Measurements from ENCODE around the gene CHCHD3. TPM values are rescaled to one million over a fixed set of nuclear protein-coding genes. Genes with fewer than 3 reads are reported as not detected.
"Not testable (repeated sequence)": the region's sequence is repeated elsewhere in the genome, so short reads cannot be mapped to it uniquely, and the experiment has no call there.

The CHCHD3 gene
- total and polyA plus RNA-seq, 7 experiments from 2014 or later: 25.6 to 49.7 (median 38.6) TPM

DNA sequence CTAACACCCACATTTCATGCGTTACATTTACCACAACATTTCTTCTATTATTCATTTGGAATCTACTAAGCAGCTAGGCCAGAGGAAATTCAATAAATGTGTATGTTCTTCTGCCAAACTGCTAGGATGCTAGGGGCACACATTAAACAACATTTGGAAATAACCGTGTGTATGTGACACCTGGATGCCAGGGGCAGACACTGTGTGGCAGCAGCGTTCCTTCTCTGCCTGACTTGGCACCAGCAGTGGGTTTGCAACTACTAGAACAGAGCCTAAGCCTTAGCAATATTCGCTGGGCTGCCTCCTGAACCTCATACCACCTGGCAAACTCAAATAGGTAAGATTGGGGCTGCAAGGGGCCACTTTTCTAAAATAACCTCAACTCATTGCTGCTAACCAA is 182.1 kb downstream of the CHCHD3 start:
- intact Hi-C loops (cut with micrococcal nuclease): no loop called here
- POLR2A ChIA-PET: no interaction called here
- H3K4me3 ChIP-seq (ENCODE audit: low read length): no peak overlapping the region
- H3K9me3 ChIP-seq (ENCODE audit: control insufficient read depth in 2 of 3, low read length in 3 of 3): no peaks in the 10 kb centered on the region
- peaks cover 0 to 5% (median 3%) of the 10 kb centered on the region in 3 experiments for H3K36me3 ChIP-seq (ENCODE audit: control insufficient read depth in 2 of 3, insufficient read depth in 3 of 3, low read length in 3 of 3)
- Mint-ChIP-seq H3K27me3 (no peaks in the 10 kb centered on the region), H3K27ac (peak overlapping the region in 1 of 9 donors; percentile 62), H3K4me3 (no peak overlapping the region), H3K9me3 (peaks cover 0 to 8% (median 2%) of the 10 kb centered on the region in 11 donors), H3K4me1 (peaks cover 0 to 6% (median 0%) of the 10 kb centered on the region in 7 donors), H3K36me3 (peaks cover 5 to 71% (median 37%) of the 10 kb centered on the region in 5 donors)
- CTCF ChIA-PET: no interaction called here
- H3K4me1 ChIP-seq (ENCODE audit: control insufficient read depth in 2 of 2, insufficient read depth in 2 of 2, low read length in 2 of 2): no peaks in the 10 kb centered on the region
- no peak for DNase-seq
- no peaks in the 10 kb centered on the region for H3K27me3 ChIP-seq (ENCODE audit: control insufficient read depth in 2 of 2, insufficient read depth in 2 of 2, low read length in 2 of 2)
- no peak overlapping the region for H3K27ac ChIP-seq (ENCODE audit: low read depth, low read length)
- ATAC-seq: no peak

GRCh38 chr7:132898641-132899175 is 183.2 kb downstream of the CHCHD3 start:
- not testable (repeated sequence) for H3K27ac Mint-ChIP-seq

DNA sequence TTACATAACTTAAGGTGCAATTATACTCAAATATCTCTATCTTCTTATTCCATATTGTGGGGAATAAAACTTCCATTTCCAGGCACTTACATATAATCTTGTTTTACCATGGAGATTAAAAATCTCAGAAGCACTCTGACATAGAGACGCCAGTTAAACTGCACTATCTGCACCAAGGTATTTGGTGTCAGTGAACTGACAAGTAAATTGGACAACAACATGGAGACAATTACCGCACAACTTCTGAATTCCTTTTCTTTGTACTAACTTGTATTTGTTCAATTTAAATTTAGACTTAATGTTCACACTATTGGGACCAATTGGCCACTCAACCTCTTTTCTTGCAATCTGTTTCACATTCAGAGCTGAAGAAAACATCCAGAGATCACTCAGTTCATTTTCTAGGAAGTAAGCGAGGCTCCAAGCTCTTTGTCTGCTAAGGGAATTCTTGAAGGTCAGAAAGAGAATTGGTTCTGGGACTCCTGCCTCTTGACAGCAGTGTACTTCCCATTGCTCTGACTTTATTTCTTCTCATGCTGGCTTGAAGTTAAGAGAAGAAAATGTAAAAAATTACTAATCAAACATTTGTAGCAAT is 184.7 kb downstream of the CHCHD3 start:
- ChIA-PET POLR2A (no interaction called here), CTCF (no interaction called here)
- DNase-seq: no peak
- ATAC-seq: no peak
- Mint-ChIP-seq H3K9me3 (peaks cover 0 to 10% (median 0%) of the 10 kb centered on the region in 11 donors), H3K4me3 (no peak overlapping the region), H3K36me3 (peaks cover 5 to 68% (median 28%) of the 10 kb centered on the region in 5 donors), H3K27me3 (no peaks in the 10 kb centered on the region), H3K27ac (no peak overlapping the region), H3K4me1 (peaks cover 0 to 6% (median 0%) of the 10 kb centered on the region in 7 donors)
- intact Hi-C loops (cut with micrococcal nuclease): no loop called here
- Histone ChIP-seq H3K4me1 (ENCODE audit: control insufficient read depth in 2 of 2, insufficient read depth in 2 of 2, low read length in 2 of 2) (no peaks in the 10 kb centered on the region), H3K27me3 (ENCODE audit: control insufficient read depth in 2 of 2, insufficient read depth in 2 of 2, low read length in 2 of 2) (no peaks in the 10 kb centered on the region), H3K4me3 (ENCODE audit: low read length) (no peak overlapping the region), H3K36me3 (ENCODE audit: control insufficient read depth in 2 of 3, insufficient read depth in 3 of 3, low read length in 3 of 3) (peaks cover 0 to 3% (median 0%) of the 10 kb centered on the region in 3 experiments), H3K27ac (ENCODE audit: low read depth, low read length) (no peak overlapping the region), H3K9me3 (ENCODE audit: control insufficient read depth in 2 of 3, low read length in 3 of 3) (no peaks in the 10 kb centered on the region)

More at GRCh38 chr7:132898641-132899175, 183.2 kb downstream of the CHCHD3 start:
- intact Hi-C loops (cut with micrococcal nuclease); H3K27me3 ChIP-seq (ENCODE audit: control insufficient read depth in 2 of 2, insufficient read depth in 2 of 2, low read length in 2 of 2); H3K36me3 ChIP-seq (ENCODE audit: control insufficient read depth in 2 of 3, insufficient read depth in 3 of 3, low read length in 3 of 3); H3K27me3 Mint-ChIP-seq; H3K4me1 ChIP-seq (ENCODE audit: control insufficient read depth in 2 of 2, insufficient read depth in 2 of 2, low read length in 2 of 2); ATAC-seq; H3K4me3 ChIP-seq (ENCODE audit: low read length); H3K4me1 Mint-ChIP-seq; DNase-seq; CTCF ChIA-PET; H3K27ac ChIP-seq (ENCODE audit: low read depth, low read length); H3K4me3 Mint-ChIP-seq; POLR2A ChIA-PET; H3K9me3 ChIP-seq (ENCODE audit: control insufficient read depth in 2 of 3, low read length in 3 of 3): not testable (repeated sequence)
- H3K36me3 Mint-ChIP-seq: peaks cover 5 to 72% (median 32%) of the 10 kb centered on the region in 5 donors
- H3K9me3 Mint-ChIP-seq: peaks cover 0 to 14% (median 2%) of the 10 kb centered on the region in 11 donors

- no peak overlapping the region for H3K4me3 ChIP-seq (ENCODE audit: low read length)
- peaks cover 5 to 65% (median 33%) of the 10 kb centered on the region in 5 donors for H3K36me3 Mint-ChIP-seq
Observed at GRCh38 chr7:132895231-132895630, 186.7 kb downstream of the CHCHD3 start.

GRCh38 chr7:132893560-132893959 is 188.3 kb downstream of the CHCHD3 start:
- DNase-seq (no peak), ATAC-seq (no peak)
- Histone ChIP-seq H3K27me3 (ENCODE audit: control insufficient read depth in 2 of 2, insufficient read depth in 2 of 2, low read length in 2 of 2) (no peaks in the 10 kb centered on the region), H3K9me3 (ENCODE audit: control insufficient read depth in 2 of 3, low read length in 3 of 3) (no peaks in the 10 kb centered on the region), H3K4me3 (ENCODE audit: low read length) (no peak overlapping the region), H3K27ac (ENCODE audit: low read depth, low read length) (no peak overlapping the region), H3K36me3 (ENCODE audit: control insufficient read depth in 2 of 3, insufficient read depth in 3 of 3, low read length in 3 of 3) (no peaks in the 10 kb centered on the region), H3K4me1 (ENCODE audit: control insufficient read depth in 2 of 2, insufficient read depth in 2 of 2, low read length in 2 of 2) (no peaks in the 10 kb centered on the region)
- intact Hi-C loops (cut with micrococcal nuclease): no loop called here
- peaks cover 0 to 10% (median 0%) of the 10 kb centered on the region in 11 donors for H3K9me3 Mint-ChIP-seq
- H3K4me3 Mint-ChIP-seq: no peak overlapping the region
- H3K27me3 Mint-ChIP-seq: no peaks in the 10 kb centered on the region
- peaks cover 0 to 12% (median 1%) of the 10 kb centered on the region in 7 donors for H3K4me1 Mint-ChIP-seq
- CTCF ChIA-PET: no interaction called here
- POLR2A ChIA-PET: no interaction called here
- no peak overlapping the region for H3K27ac Mint-ChIP-seq
- H3K36me3 Mint-ChIP-seq: peaks cover 5 to 60% (median 22%) of the 10 kb centered on the region in 5 donors

More at GRCh38 chr7:132895231-132895630, 186.7 kb downstream of the CHCHD3 start:
- Mint-ChIP-seq H3K27me3 (no peaks in the 10 kb centered on the region), H3K27ac (no peak overlapping the region), H3K4me1 (peaks cover 0 to 7% (median 0%) of the 10 kb centered on the region in 7 donors), H3K4me3 (no peak overlapping the region), H3K9me3 (peaks cover 0 to 10% (median 0%) of the 10 kb centered on the region in 11 donors)
- Histone ChIP-seq H3K9me3 (ENCODE audit: control insufficient read depth in 2 of 3, low read length in 3 of 3) (no peaks in the 10 kb centered on the region), H3K27ac (ENCODE audit: low read depth, low read length) (no peak overlapping the region), H3K4me1 (ENCODE audit: control insufficient read depth in 2 of 2, insufficient read depth in 2 of 2, low read length in 2 of 2) (no peaks in the 10 kb centered on the region), H3K36me3 (ENCODE audit: control insufficient read depth in 2 of 3, insufficient read depth in 3 of 3, low read length in 3 of 3) (peaks cover 0 to 3% (median 0%) of the 10 kb centered on the region in 3 experiments), H3K27me3 (ENCODE audit: control insufficient read depth in 2 of 2, insufficient read depth in 2 of 2, low read length in 2 of 2) (no peaks in the 10 kb centered on the region)
- ChIA-PET POLR2A (no interaction called here), CTCF (no interaction called here)
- intact Hi-C loops (cut with micrococcal nuclease): no loop called here
- no peak for DNase-seq
- ATAC-seq: no peak

- H3K36me3 Mint-ChIP-seq: peaks cover 5 to 57% (median 22%) of the 10 kb centered on the region in 5 donors
- H3K4me3 Mint-ChIP-seq; POLR2A ChIA-PET; H3K27me3 ChIP-seq (ENCODE audit: control insufficient read depth in 2 of 2, insufficient read depth in 2 of 2, low read length in 2 of 2); H3K27ac ChIP-seq (ENCODE audit: low read depth, low read length); H3K27me3 Mint-ChIP-seq; H3K4me3 ChIP-seq (ENCODE audit: low read length); H3K27ac Mint-ChIP-seq; DNase-seq; CTCF ChIA-PET; intact Hi-C loops (cut with micrococcal nuclease); ATAC-seq; H3K9me3 ChIP-seq (ENCODE audit: control insufficient read depth in 2 of 3, low read length in 3 of 3); H3K36me3 ChIP-seq (ENCODE audit: control insufficient read depth in 2 of 3, insufficient read depth in 3 of 3, low read length in 3 of 3); H3K4me1 ChIP-seq (ENCODE audit: control insufficient read depth in 2 of 2, insufficient read depth in 2 of 2, low read length in 2 of 2): not testable (repeated sequence)
- peaks cover 0 to 12% (median 1%) of the 10 kb centered on the region in 7 donors for H3K4me1 Mint-ChIP-seq
- peaks cover 0 to 10% (median 0%) of the 10 kb centered on the region in 11 donors for H3K9me3 Mint-ChIP-seq
Observed at GRCh38 chr7:132892744-132893143, 189.1 kb downstream of the CHCHD3 start.

GRCh38 chr7:132891554-132891953 is 190.3 kb downstream of the CHCHD3 start:
- H3K4me1 Mint-ChIP-seq: peaks cover 0 to 12% (median 4%) of the 10 kb centered on the region in 7 donors
- H3K27me3 Mint-ChIP-seq: no peaks in the 10 kb centered on the region
- H3K4me3 ChIP-seq (ENCODE audit: low read length): no peak overlapping the region
- H3K27ac ChIP-seq (ENCODE audit: low read depth, low read length): no peak overlapping the region
- no peaks in the 10 kb centered on the region for H3K36me3 ChIP-seq (ENCODE audit: control insufficient read depth in 2 of 3, insufficient read depth in 3 of 3, low read length in 3 of 3)
- no peak for ATAC-seq
- no peaks in the 10 kb centered on the region for H3K9me3 ChIP-seq (ENCODE audit: control insufficient read depth in 2 of 3, low read length in 3 of 3)
- peaks cover 0 to 10% (median 0%) of the 10 kb centered on the region in 11 donors for H3K9me3 Mint-ChIP-seq
- intact Hi-C loops (cut with micrococcal nuclease): no loop called here
- H3K36me3 Mint-ChIP-seq: peaks cover 4 to 49% (median 20%) of the 10 kb centered on the region in 5 donors
- no peak overlapping the region for H3K27ac Mint-ChIP-seq
- H3K4me1 ChIP-seq (ENCODE audit: control insufficient read depth in 2 of 2, insufficient read depth in 2 of 2, low read length in 2 of 2): no peaks in the 10 kb centered on the region
- no peak for DNase-seq
- H3K4me3 Mint-ChIP-seq: no peak overlapping the region
- POLR2A ChIA-PET: no interaction called here
- H3K27me3 ChIP-seq (ENCODE audit: control insufficient read depth in 2 of 2, insufficient read depth in 2 of 2, low read length in 2 of 2): no peaks in the 10 kb centered on the region
- CTCF ChIA-PET: no interaction called here
